ENCODE measurements around the gene DDRGK1. TPM values are rescaled to one million over a fixed set of nuclear protein-coding genes. Genes with fewer than 3 reads are reported as not detected.

Gene DDRGK1
- total RNA-seq, 1 experiment from 2014 or later, result 72.0 TPM

DNA sequence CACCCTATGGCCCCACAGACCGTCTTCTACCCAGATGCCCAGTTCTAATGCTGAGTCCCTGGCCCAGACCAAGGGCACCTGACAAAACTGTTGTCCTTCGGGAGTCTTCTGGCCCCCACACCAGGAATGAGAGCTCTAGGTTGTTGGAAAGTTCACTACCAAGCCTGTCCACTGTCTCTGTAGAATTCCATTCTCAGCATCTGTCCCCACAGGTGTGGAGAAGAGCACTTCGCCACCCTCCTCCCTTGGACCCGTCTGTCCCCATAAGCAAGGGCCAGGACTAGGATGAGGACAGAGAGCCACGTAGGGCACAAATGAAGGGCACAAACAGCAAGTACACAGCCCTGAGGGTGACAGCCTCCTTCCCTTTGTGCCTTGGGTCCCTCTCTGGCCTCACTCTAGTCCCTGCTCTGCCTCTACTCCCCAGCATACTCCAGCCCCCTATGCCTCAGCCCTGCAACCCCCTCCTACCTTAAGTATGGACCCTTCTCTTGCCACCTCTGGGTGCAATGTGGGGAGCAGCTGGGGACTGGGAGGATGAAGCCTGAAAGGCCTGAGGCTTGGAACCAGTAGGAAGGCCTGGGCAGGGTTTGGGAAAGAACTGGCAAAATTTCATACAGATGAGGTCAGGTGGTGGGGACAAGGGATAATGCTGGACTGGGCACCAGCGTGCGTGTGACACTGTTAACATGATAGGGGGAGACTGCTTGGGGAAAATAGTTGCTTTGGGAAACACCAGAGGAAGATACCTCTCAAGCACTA, 35.5 kb downstream of the DDRGK1 start:
- ChIA-PET POLR2A (ENCODE audit: low non-redundant PET) (no interaction called here), CTCF (no interaction called here)
- Histone ChIP-seq H3K27me3 (replicated peaks; ENCODE audit: insufficient read depth, low read depth, low read length, poor library complexity) (no peaks in the 10 kb centered on the region), H3K4me3 (ENCODE audit: low read depth, low read length, poor library complexity, severe bottlenecking) (no peak overlapping the region), H3K27ac (ENCODE audit: low read depth, low read length, poor library complexity, severe bottlenecking) (no peak overlapping the region), H3K36me3 (ENCODE audit: insufficient read depth, low read length, poor library complexity, severe bottlenecking) (no peaks in the 10 kb centered on the region), H3K9me3 (ENCODE audit: low read depth, low read length, poor library complexity, severe bottlenecking) (no peaks in the 10 kb centered on the region), H3K4me1 (ENCODE audit: insufficient read depth, low read length, poor library complexity, severe bottlenecking) (peaks cover 10% of the 10 kb centered on the region)
- DNase-seq (ENCODE audit: low spot score), result no peak
- intact Hi-C loops (cut with micrococcal nuclease; ENCODE audit: unreplicated experiment), result no loop called here
- BruUV-seq (replicated peaks), result no TSS peak
- TF ChIP-seq, protein P1, sequence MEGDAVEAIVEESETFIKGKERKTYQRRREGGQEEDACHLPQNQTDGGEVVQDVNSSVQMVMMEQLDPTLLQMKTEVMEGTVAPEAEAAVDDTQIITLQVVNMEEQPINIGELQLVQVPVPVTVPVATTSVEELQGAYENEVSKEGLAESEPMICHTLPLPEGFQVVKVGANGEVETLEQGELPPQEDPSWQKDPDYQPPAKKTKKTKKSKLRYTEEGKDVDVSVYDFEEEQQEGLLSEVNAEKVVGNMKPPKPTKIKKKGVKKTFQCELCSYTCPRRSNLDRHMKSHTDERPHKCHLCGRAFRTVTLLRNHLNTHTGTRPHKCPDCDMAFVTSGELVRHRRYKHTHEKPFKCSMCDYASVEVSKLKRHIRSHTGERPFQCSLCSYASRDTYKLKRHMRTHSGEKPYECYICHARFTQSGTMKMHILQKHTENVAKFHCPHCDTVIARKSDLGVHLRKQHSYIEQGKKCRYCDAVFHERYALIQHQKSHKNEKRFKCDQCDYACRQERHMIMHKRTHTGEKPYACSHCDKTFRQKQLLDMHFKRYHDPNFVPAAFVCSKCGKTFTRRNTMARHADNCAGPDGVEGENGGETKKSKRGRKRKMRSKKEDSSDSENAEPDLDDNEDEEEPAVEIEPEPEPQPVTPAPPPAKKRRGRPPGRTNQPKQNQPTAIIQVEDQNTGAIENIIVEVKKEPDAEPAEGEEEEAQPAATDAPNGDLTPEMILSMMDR (conservative IDR thresholded peaks at IDR 0.05; ENCODE audit: low read depth, low read length), result no peak
- no peak for TF ChIP-seq EZH2 (IDR thresholded peaks at IDR 0.05; ENCODE audit: borderline replicate concordance, low read depth, low read length, poor library complexity, severe bottlenecking)

DNA sequence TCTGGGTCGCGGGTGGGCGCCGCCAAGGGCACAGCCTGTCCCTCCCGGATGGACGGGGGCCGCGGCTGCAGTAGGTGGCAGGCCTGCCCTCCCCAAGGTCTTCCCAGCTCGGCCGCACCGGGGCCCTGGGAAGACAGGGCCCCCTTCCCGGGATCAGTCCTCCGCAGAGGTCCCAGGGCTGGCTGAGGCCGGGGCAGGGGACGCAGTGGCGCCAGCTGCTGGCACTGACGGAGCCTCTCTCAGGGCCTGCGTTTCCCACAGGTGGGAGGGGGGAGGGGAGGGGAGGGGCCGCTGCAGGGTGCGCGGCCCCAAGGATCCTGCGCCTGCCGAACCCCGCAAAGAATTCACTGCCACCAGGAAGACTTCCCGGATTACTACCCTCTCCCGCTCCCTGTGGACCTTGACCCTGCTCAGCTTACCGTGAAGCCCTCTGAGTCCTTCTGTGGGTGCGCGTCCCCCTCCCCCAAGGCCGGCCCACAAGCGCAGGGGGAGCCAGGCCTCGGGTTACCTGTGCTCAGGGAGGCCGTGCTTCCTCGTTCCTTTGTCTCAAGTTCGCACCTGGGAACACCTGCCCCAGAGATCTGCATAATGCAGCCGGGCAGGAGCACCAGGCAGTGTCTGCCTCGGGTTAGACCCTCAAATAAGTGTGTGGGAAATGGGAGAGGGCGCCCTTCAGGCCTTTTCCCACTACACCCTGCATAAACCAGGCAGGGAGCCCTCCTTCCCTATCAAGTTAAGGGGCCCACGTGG, 36.2 kb downstream of the DDRGK1 start:
- no peak for DNase-seq (ENCODE audit: low spot score)
- no peaks in the 10 kb centered on the region for H3K9me3 ChIP-seq (ENCODE audit: low read depth, low read length, poor library complexity, severe bottlenecking)
- H3K27me3 ChIP-seq (replicated peaks; ENCODE audit: insufficient read depth, low read depth, low read length, poor library complexity), result no peaks in the 10 kb centered on the region
- POLR2A ChIA-PET (ENCODE audit: low non-redundant PET), result no interaction called here
- peaks cover 10% of the 10 kb centered on the region for H3K4me1 ChIP-seq (ENCODE audit: insufficient read depth, low read length, poor library complexity, severe bottlenecking)
- CTCF ChIA-PET, result no interaction called here
- no peak for TF ChIP-seq EZH2 (IDR thresholded peaks at IDR 0.05; ENCODE audit: borderline replicate concordance, low read depth, low read length, poor library complexity, severe bottlenecking)
- TF ChIP-seq, protein P1 (conservative IDR thresholded peaks at IDR 0.05; ENCODE audit: low read depth, low read length), result no peak
- H3K36me3 ChIP-seq (ENCODE audit: insufficient read depth, low read length, poor library complexity, severe bottlenecking), result no peaks in the 10 kb centered on the region
- BruUV-seq (replicated peaks), result no TSS peak
- intact Hi-C loops (cut with micrococcal nuclease; ENCODE audit: unreplicated experiment), result no loop called here
- H3K4me3 ChIP-seq (ENCODE audit: low read depth, low read length, poor library complexity, severe bottlenecking), result no peak overlapping the region
- no peak overlapping the region for H3K27ac ChIP-seq (ENCODE audit: low read depth, low read length, poor library complexity, severe bottlenecking)

DNA sequence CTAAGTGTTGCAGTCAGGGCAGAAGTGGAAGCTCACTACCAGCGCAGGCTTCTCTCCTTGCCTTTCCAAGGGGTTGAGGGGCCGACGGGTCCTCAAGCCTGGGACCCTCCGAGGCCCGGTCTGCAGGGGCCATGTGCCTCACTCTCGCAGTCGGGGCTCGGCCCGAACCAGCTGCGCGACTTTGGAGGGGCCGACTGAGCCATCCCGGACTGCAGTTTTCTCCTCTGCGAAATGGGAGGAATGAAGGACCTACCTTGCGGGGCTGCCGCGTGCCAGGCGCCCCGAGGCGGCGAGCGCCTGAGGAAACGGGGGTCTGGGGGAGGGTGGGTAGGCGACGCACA, 36.8 kb downstream of the DDRGK1 start:
- intact Hi-C loops (cut with micrococcal nuclease; ENCODE audit: unreplicated experiment), result no loop called here
- no TSS peak for BruUV-seq (replicated peaks)
- CTCF ChIA-PET, result no interaction called here

More for the DNA sequence above, 36.8 kb downstream of the DDRGK1 start:
- Histone ChIP-seq H3K4me3 (ENCODE audit: low read depth, low read length, poor library complexity, severe bottlenecking) (no peak overlapping the region), H3K4me1 (ENCODE audit: insufficient read depth, low read length, poor library complexity, severe bottlenecking) (peaks cover 10% of the 10 kb centered on the region), H3K27ac (ENCODE audit: low read depth, low read length, poor library complexity, severe bottlenecking) (no peak overlapping the region), H3K36me3 (ENCODE audit: insufficient read depth, low read length, poor library complexity, severe bottlenecking) (no peaks in the 10 kb centered on the region), H3K27me3 (replicated peaks; ENCODE audit: insufficient read depth, low read depth, low read length, poor library complexity) (no peaks in the 10 kb centered on the region), H3K9me3 (ENCODE audit: low read depth, low read length, poor library complexity, severe bottlenecking) (no peaks in the 10 kb centered on the region)
- no peak for TF ChIP-seq EZH2 (IDR thresholded peaks at IDR 0.05; ENCODE audit: borderline replicate concordance, low read depth, low read length, poor library complexity, severe bottlenecking)
- TF ChIP-seq, protein P1 (conservative IDR thresholded peaks at IDR 0.05; ENCODE audit: low read depth, low read length), result no peak
- no peak for DNase-seq (ENCODE audit: low spot score)
- POLR2A ChIA-PET (ENCODE audit: low non-redundant PET), result no interaction called here
